Fibroblast of villous mesenchyme (primary cell): ENCODE data around the gene RPS6KL1. TPM values are rescaled to one million over a fixed set of nuclear protein-coding genes. Genes with fewer than 3 reads are reported as not detected.
A peak's percentile ranks its signal among the peaks of the same experiment; 100 is the strongest.

Experiments used
- DNase-seq: peaks from one replicate; pipeline ENCODE4 v3.0.0-alpha.2; 2010; ENCODE audit warnings: low read depth
- H3K4me3 ChIP-seq: 2 replicates; pipeline ENCODE4 v1.5.1; 2011; ENCODE audit warnings: low read depth, mild to moderate bottlenecking, low read length
- total RNA-seq: library from RNA; depleted of rRNA; stranded (reverse); fragments of >200 nt; gene quantifications from 2 replicates; pipeline ENCODE4 v1.2.3, GENCODE V29; 2012
- TF ChIP-seq, protein P1 (sequence below): IDR thresholded peaks from 2 replicates; pipeline ENCODE4 v1.5.1; 2012; ENCODE audit warnings: low read depth, mild to moderate bottlenecking, low read length; ENCODE audit not compliant: insufficient read depth

The RPS6KL1 gene
- total RNA-seq, 1 donor = 2.2 TPM

DNA sequence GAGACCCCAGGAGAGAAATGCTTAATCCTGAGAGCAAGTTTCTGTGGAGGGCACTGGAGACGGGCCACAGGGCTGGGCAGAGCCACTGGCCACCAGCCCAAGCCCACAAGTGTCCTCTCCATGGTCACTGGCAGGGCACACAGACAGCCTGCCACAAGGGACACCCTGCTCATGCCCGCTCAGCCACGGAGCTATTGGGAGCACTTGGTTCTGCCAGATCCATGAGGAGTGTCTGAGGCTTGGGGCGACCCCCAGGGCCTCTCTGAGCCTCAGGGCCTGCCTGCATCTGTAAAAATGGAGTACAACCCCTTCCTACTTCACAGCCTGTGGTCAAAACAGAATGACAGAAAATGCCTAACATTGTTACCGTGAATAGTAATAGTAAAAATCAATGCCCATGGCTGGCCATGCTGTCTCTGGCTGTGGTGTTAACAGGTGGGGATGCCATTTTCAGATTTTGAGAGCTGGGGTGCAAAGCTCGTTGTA, 29.2 kb upstream of the RPS6KL1 start:
- TF ChIP-seq, protein P1, sequence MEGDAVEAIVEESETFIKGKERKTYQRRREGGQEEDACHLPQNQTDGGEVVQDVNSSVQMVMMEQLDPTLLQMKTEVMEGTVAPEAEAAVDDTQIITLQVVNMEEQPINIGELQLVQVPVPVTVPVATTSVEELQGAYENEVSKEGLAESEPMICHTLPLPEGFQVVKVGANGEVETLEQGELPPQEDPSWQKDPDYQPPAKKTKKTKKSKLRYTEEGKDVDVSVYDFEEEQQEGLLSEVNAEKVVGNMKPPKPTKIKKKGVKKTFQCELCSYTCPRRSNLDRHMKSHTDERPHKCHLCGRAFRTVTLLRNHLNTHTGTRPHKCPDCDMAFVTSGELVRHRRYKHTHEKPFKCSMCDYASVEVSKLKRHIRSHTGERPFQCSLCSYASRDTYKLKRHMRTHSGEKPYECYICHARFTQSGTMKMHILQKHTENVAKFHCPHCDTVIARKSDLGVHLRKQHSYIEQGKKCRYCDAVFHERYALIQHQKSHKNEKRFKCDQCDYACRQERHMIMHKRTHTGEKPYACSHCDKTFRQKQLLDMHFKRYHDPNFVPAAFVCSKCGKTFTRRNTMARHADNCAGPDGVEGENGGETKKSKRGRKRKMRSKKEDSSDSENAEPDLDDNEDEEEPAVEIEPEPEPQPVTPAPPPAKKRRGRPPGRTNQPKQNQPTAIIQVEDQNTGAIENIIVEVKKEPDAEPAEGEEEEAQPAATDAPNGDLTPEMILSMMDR = no peak
- no peak for DNase-seq

DNA sequence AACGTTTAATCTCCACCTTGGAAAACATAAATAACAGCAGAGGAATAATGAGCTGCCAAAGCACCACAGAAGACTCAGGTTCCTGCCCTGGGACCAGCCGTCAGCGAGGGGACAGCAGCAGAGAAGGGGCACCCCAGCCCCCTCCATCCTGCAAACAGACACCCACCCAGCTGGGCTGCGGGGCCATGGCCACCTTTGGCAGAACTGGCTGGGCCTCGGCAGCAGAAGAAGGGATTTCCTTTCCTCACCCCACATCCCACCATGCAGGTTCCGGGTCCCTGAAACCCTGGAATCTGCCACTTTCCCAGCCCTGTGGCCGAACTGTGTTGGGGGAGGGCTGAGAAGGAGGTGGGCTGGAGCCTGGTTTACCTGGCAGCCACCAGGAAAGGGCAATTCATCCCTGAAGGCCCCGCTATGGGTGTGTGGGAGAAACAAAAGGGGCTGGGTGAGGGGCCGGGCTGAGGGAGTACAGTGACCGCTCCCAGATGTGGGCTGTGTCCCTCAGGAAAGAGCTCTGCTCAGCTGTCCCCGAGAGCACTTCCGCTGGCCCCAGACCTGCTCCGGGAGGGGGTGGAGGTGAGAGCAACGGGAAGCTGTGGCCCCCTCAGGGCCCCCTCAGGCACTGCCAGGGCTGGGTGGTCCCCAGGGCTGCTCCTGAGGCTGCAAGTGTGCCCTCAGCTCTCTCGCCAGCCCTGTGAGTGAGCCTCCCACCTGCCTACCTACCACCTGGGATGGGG, 28.6 kb upstream of the RPS6KL1 start:
- TF ChIP-seq, protein P1 = no peak

More for the DNA sequence above, 29.2 kb upstream of the RPS6KL1 start:
- no peak overlapping the region for H3K4me3 ChIP-seq

DNA sequence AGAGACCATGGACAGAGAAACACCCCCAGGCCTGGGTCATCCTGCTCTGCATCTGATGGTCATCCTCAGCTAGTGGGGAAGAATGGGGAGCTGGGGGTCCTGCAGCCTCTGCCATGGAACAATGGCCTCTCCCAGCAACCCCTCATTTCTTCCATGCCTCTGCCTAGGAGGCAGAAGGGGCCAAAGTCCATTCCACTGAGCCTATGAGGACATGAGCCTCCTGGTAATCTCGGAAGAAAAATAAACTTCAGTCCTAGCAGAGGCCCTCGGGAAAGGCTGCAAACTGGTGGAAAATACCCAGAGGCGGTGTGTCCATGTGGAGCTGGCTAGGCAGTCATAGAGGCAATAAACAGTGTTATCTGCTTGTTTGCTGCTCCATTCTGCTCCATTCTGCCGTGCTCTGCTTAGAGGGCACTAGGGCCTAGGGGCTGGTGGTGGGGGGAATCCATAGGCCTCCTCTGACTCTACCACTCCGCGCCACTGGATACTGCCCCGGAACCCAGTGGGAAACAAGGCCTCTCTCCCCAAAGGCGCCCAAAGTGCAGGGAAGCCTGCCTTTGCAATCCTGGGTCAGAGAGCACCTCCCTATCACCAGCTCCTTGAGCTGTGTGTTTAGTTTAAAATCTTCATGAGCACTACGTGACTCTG, 27.9 kb upstream of the RPS6KL1 start:
- TF ChIP-seq, protein P1 = no peak
- no peak overlapping the region for H3K4me3 ChIP-seq
- peak; percentile 72 for DNase-seq

More for the DNA sequence above, 28.6 kb upstream of the RPS6KL1 start:
- H3K4me3 ChIP-seq = no peak overlapping the region
- no peak for DNase-seq

DNA sequence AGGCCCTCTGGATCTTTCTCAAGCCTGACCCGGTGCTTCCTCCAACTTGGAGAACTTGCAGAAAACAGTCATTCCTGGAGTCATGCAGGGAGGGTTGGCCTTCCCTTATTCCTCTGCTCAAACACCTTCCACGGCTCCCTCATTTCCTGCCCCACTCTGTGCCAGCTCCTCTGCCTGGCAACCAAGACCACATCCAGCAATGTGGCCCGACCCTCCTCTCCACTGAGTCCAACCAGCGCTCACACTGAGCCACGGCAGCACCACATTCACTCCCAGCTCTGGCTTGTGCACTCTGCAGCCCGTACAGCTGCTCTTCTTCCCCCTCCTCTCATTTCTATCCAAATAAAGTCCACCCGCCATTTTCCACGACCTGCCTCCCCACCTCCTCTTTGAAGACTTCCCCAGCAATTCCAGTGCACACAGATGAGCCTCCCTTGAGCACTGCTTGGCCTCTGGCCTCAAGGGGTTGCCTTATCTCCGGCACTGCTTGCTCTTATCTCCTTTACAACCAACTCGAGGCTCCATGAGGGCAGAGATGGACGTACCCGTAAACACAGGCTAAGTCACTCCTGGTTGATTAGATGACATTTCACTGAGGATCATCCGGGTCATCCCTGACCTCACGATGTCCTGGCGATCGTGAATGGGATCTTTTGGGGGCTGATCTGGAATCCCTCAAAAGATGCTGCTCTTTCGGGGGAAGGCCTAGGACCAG, 27.0 kb upstream of the RPS6KL1 start:
- H3K4me3 ChIP-seq = no peak overlapping the region
- peak; percentile 51 for DNase-seq
- TF ChIP-seq, protein P1 = no peak

DNA sequence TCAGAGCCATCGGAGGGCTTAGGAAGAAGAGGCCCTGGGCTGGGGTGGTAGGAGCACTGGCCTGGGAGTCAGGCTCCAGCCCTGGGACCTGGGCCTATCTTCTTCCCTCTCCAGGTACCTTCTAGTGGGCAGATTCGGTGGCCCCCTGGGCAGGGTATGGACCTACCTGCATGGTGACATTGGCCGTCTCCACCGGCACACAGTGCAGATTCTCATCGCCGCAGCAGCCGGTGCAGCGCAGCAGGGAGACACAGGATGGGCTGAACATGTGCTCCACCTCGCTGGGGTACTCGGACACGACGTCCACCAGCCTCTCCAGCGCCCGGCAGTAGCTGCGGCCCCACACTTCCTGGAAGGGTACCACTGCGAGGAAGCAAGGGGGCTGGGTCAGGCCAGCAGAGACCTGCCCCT, 26.1 kb upstream of the RPS6KL1 start:
- TF ChIP-seq, protein P1 = no peak
- no peak overlapping the region for H3K4me3 ChIP-seq
- no peak for DNase-seq

DNA sequence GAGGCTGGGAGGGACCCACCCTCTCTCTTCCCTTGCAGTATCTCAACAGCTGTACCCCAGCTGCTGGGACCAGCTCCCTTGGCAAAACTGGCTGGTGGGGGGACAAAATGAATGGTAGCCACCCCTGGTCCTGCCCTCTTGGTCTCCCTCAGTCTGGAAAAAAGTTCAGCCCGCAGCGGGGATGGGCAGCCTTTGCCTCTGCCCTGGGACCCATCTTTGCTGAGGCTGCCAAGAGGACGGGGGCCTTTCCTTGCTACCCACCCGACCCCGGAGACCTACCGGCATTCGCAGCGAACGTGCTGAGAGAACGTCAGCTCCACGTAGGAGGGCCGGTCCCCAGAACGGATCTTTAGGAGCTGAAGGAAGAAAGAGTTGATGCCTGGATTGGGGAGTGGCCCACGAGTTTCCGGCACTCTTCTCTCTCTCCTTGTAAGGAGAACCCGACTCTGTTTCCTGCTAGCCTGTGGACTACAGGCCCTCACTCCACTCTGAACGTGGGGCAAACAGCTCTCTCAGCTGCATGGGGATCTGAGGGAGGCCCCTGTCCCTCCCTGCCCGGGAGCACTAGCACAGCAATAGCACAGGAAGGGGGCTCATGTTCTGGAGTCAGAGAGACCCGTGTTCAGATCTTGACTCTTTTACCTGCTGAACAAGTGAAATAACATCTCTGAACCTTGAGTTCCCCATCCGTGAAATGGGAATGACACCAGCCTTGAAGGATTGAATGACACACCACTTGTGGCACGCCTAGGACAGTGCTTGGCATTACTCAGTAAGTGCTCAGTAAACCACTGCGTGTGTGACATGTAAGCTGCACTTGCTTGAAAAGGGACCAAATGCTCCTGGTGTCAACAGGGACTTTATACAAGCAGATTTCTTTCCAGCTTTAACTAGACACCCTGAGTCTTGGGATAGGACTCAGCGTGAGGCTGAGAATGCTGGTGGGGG, 25.4 kb upstream of the RPS6KL1 start:
- no peak overlapping the region for H3K4me3 ChIP-seq
- TF ChIP-seq, protein P1 = no peak
- no peak for DNase-seq
